Neuron (in vitro differentiated cells): ENCODE data around the gene CACHD1.

Experiments
- H2AFZ ChIP-seq: one replicate; pipeline ENCODE4 v1.6.1; 2013; ENCODE audit warnings: low read depth, mild to moderate bottlenecking, inconsistent platforms, low read length, moderate library complexity
- H3K27me3 ChIP-seq: one replicate; pipeline ENCODE4 v1.6.1; 2013; ENCODE audit warnings: low read length; ENCODE audit not compliant: insufficient read depth
- H3K36me3 ChIP-seq: one replicate; pipeline ENCODE4 v1.6.1; 2013; ENCODE audit warnings: low read length; ENCODE audit not compliant: insufficient read depth
- H3K4me1 ChIP-seq: one replicate; pipeline ENCODE4 v1.6.1; 2013; ENCODE audit warnings: low read length; ENCODE audit not compliant: insufficient read depth
- H3K4me3 ChIP-seq: 2 replicates; pipeline ENCODE4 v1.5.1; 2013; ENCODE audit warnings: mild to moderate bottlenecking, low read length, moderate library complexity
- H3K9me3 ChIP-seq: one replicate; pipeline ENCODE4 v1.6.1; 2013; ENCODE audit warnings: low read length

Gene CACHD1

DNA sequence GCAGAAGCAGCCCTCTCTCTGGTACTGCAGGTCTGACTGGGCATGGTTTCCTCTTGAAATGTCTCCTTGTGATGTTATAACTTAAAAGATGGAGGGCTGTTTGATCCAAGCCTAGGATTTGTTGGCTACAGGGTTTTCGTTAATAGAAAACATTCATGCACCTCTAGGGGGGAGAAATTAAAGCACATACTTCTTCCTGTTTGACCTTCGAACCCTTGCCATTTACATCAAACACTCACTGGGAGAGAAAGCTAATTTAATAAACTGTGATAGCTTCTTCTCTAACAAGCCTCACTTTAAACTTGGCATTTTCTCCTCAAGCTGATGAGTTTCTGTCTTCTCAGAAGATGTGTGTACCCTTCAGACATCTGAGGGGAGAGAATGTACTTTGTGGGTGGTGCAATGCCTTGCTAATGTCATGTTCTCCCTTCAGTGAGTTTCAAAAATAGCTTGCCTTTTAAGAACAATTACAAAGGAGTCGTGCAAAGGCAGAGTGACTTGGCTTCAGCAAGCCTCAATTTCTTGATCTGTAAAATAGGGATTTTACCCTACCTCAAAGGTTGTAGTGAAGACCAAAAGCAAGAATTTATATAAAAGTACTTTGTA, 20.4 kb downstream of the CACHD1 start:
- peaks cover 34% of the 10 kb centered on the region for H3K4me1 ChIP-seq
- peaks cover 4% of the 10 kb centered on the region for H3K9me3 ChIP-seq
- H2AFZ ChIP-seq, result no peak overlapping the region

DNA sequence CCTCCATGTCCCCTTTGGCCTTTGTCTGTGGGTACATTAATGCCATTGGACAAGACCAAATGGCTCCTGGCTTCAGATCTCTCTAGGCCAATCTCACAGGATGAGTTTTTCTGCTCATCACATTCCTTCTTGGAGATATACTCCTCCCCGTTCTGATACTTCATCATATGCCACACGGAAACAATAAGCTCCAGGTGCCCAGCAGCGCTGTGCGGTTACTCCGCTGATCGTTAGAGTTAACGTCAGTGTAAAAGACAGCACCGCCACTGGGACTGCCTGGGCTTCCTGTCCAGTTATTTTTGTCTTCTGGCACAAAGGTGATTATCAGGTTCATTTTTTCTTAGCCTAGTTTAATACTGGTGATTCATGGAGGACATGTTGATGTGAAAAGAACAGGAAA, 22.5 kb downstream of the CACHD1 start:
- H3K4me3 ChIP-seq, result no peak overlapping the region
- H3K9me3 ChIP-seq, result peaks cover 4% of the 10 kb centered on the region
- no peaks in the 10 kb centered on the region for H3K36me3 ChIP-seq
- H3K27me3 ChIP-seq, result no peaks in the 10 kb centered on the region
- no peak overlapping the region for H2AFZ ChIP-seq
- H3K4me1 ChIP-seq, result peaks cover 50% of the 10 kb centered on the region

More for the DNA sequence above, 20.4 kb downstream of the CACHD1 start:
- Histone ChIP-seq H3K27me3 (no peaks in the 10 kb centered on the region), H3K36me3 (no peaks in the 10 kb centered on the region), H3K4me3 (no peak overlapping the region)

DNA sequence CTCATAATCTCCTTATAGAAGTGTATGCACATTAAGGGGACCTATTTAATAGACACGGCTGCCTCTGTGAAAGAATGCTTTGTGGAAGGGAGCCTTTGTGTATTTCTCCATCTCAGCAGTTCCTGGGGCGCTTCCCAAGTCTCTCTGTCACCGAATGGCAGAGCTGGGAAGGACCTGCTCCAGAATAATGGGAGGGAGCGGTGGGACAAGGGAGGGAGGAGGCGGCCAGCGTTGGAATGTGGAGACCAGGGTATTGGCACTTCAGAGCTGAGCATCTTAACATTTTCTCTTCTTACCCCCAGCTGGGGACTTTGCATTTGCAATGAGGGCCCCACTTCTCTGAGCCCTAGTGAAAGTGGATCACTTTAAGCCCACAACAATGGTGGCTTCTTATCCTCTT, 23.9 kb downstream of the CACHD1 start:
- H3K27me3 ChIP-seq, result no peaks in the 10 kb centered on the region
- peaks cover 1% of the 10 kb centered on the region for H3K36me3 ChIP-seq
- H2AFZ ChIP-seq, result peak overlapping the region; percentile 27
- peaks cover 4% of the 10 kb centered on the region for H3K9me3 ChIP-seq
- H3K4me1 ChIP-seq, result peaks cover 52% of the 10 kb centered on the region
- peak overlapping the region; percentile 33 for H3K4me3 ChIP-seq

DNA sequence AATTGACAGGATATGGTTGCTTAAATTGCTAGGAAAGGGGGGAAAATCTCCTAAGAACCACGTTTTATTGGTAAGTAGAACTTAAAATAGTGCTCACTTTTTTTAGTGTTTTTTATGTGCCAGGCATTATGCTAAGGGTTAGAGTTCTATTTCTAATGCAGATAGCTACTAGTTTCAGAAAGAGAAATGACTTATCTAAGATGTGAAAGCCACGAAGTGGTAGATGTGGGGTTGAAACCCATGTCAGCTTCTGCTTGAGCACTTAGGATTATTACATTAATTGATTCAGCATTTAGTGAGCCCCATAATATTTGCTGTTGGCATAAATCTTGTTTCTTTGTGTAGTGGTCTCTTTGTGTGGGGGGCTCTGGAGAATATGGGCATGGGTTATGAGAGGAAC, 24.7 kb downstream of the CACHD1 start:
- peaks cover 4% of the 10 kb centered on the region for H3K9me3 ChIP-seq
- no peaks in the 10 kb centered on the region for H3K27me3 ChIP-seq
- H3K4me3 ChIP-seq, result no peak overlapping the region
- H3K36me3 ChIP-seq, result peaks cover 6% of the 10 kb centered on the region
- no peak overlapping the region for H2AFZ ChIP-seq
- peaks cover 48% of the 10 kb centered on the region for H3K4me1 ChIP-seq

DNA sequence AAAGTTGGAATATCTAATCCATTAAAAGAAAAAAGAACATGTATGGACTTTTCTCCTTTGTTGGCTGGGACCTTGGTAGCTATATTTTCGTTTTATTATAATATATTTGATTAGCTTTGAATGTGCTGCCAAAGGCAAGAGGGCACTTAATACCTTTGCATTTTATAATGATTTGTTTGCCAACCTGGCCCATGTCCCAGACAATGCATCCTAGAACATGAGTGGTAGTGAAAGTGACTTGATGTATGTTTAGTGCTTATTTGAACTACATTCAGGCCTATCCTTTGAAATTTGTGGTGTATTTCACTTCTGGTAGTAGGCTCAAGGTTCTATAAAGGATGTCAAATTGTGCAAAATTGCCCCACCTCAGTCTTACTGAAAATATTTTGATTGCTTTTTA, 25.9 kb downstream of the CACHD1 start:
- H3K9me3 ChIP-seq, result peaks cover 4% of the 10 kb centered on the region
- H3K36me3 ChIP-seq, result peaks cover 11% of the 10 kb centered on the region
- no peak overlapping the region for H2AFZ ChIP-seq
- H3K4me3 ChIP-seq, result no peak overlapping the region
- H3K4me1 ChIP-seq, result peaks cover 48% of the 10 kb centered on the region
- H3K27me3 ChIP-seq, result no peaks in the 10 kb centered on the region

DNA sequence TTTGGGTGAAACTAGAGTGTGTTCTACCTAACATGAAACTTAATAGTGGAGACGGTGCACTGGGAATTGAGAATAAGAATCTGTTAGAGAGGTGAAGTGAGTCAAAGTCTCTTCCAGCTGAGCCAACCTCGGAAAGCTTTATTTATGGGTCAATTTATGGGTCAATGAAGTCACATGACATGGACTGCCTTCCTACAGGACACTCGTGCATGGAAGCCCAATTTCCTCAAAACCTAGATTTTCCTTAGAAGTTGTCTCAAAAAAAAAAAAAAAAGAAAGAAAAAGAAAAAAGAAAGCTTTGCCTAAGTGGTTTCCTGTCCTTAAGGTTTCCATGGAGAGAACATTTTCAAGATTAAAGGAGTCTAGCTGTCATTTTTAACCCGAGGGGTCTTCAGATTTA, 26.7 kb downstream of the CACHD1 start:
- Histone ChIP-seq H3K27me3 (no peaks in the 10 kb centered on the region), H3K36me3 (peaks cover 11% of the 10 kb centered on the region), H3K4me1 (peaks cover 48% of the 10 kb centered on the region), H3K9me3 (no peaks in the 10 kb centered on the region), H3K4me3 (no peak overlapping the region), H2AFZ (no peak overlapping the region)

DNA sequence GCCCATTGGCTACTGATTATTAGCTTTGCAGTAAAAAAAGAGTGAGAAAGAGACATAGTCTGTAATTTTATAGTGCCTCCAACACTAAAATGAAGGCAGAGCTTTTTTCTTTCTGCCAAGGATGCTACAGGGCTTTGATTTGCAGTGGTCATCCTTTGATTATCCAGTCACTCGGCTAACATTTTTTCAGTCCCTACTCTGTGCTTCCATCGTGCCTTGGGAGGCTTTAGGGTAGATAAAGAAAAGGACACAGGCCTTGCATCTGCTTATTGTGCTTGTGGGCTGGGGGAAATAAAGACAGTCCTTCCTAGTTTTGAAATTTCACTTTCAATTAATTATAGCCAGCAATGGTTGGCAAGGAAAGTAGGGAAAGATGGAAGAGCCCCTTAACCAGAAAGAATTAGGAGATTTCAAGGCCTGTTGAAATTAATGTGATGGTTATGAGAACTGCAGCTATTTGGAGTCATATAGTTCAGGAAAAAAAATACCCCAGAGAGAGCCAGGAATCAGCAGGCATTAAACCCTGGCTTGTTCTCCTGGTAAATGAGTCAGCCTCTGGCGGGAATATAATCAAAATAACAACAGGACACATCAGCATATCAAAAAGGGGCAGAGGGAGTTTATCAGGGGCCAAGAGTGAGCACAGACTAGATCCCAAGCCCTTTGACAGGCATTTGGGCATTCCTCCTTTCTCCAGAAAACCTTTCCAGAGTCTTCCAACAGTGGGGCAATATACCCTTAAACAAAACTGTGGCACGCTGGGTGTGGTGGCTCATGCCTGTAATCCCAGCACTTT, 27.4 kb downstream of the CACHD1 start:
- Histone ChIP-seq H3K4me3 (no peak overlapping the region), H3K27me3 (no peaks in the 10 kb centered on the region), H3K36me3 (peaks cover 11% of the 10 kb centered on the region), H3K4me1 (peaks cover 50% of the 10 kb centered on the region), H2AFZ (no peak overlapping the region), H3K9me3 (no peaks in the 10 kb centered on the region)

GRCh38 chr1:64498325-64498724, 28.4 kb downstream of the CACHD1 start:
- Histone ChIP-seq H3K27me3 (no peaks in the 10 kb centered on the region), H3K36me3 (peaks cover 13% of the 10 kb centered on the region), H3K4me1 (peaks cover 50% of the 10 kb centered on the region), H3K4me3 (no peak overlapping the region), H2AFZ (no peak overlapping the region), H3K9me3 (no peaks in the 10 kb centered on the region)

GRCh38 chr1:64499011-64499410, 29.1 kb downstream of the CACHD1 start:
- H3K4me3 ChIP-seq, result no peak overlapping the region
- H2AFZ ChIP-seq, result no peak overlapping the region
- H3K36me3 ChIP-seq, result peaks cover 13% of the 10 kb centered on the region
- H3K4me1 ChIP-seq, result peaks cover 46% of the 10 kb centered on the region
- H3K27me3 ChIP-seq, result no peaks in the 10 kb centered on the region
- H3K9me3 ChIP-seq, result no peaks in the 10 kb centered on the region

- peaks cover 3% of the 10 kb centered on the region for H3K9me3 ChIP-seq
- H2AFZ ChIP-seq, result no peak overlapping the region
- H3K27me3 ChIP-seq, result no peaks in the 10 kb centered on the region
- peaks cover 36% of the 10 kb centered on the region for H3K4me1 ChIP-seq
- H3K4me3 ChIP-seq, result no peak overlapping the region
- H3K36me3 ChIP-seq, result peaks cover 16% of the 10 kb centered on the region
Measured at GRCh38 chr1:64499966-64500365, 30.0 kb downstream of the CACHD1 start.

DNA sequence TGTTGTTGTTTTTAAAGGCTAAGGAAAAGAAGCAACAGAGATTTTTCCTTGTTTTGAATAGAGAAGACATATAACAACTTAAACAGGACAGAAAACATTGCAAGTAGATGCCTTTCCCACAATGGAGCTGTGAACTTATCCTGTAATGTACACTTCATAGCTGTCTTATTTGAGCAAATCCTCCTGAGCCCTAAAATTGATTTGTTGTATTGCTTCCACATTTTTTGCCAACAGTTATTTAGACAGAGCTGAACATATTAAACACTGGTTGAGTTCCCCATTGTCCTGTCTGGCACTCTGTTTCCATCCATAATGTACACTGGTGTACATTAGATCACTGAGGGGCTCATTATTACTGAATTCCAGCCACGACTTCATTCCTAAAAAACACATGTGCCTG, 32.2 kb downstream of the CACHD1 start:
- H3K36me3 ChIP-seq, result peaks cover 21% of the 10 kb centered on the region
- H3K4me3 ChIP-seq, result no peak overlapping the region
- H3K27me3 ChIP-seq, result no peaks in the 10 kb centered on the region
- no peak overlapping the region for H2AFZ ChIP-seq
- H3K9me3 ChIP-seq, result peaks cover 3% of the 10 kb centered on the region
- peaks cover 23% of the 10 kb centered on the region for H3K4me1 ChIP-seq

- no peak overlapping the region for H3K4me3 ChIP-seq
- no peak overlapping the region for H2AFZ ChIP-seq
- H3K36me3 ChIP-seq, result peaks cover 21% of the 10 kb centered on the region
- H3K27me3 ChIP-seq, result no peaks in the 10 kb centered on the region
- peaks cover 3% of the 10 kb centered on the region for H3K9me3 ChIP-seq
- peaks cover 16% of the 10 kb centered on the region for H3K4me1 ChIP-seq
Measured at GRCh38 chr1:64502931-64503330, 33.0 kb downstream of the CACHD1 start.

DNA sequence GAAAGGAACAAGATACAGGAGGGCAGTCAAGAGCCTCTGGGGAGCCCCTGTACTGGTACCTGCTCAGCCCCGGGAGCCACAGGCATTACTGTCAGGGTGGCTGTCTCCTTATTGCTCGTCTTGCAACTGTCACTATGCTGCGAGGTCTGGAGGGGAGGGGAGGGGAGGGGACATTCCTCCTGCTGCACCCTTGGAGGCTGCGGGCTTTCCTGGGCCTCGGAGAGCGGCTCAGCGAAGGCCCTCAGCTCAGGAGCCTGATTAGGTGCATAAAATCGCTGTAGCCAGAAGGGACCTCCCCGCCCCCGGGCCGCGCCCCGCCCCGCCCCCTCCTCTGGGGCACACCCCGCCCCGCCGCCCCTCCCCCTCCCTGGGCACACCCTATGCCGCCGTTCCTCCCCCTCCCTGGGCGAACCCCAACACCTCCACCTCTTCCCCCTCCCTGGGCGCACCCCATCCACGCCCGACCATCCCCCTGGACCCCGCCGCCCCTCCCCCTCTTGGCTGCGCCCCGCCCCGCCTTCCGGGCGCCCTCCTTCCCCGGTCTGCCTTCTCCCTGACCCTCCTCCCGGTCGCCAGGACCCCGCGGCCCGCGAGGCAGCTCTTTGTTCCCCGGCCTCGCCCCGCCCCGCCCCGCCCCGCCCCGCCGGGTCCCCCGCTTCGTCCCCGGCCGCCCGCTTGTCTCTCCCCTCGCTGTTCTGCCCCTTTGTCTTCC, 35.5 kb downstream of the CACHD1 start:
- H2AFZ ChIP-seq, result no peak overlapping the region
- peaks cover 3% of the 10 kb centered on the region for H3K9me3 ChIP-seq
- no peak overlapping the region for H3K4me3 ChIP-seq
- peaks cover 25% of the 10 kb centered on the region for H3K4me1 ChIP-seq
- H3K36me3 ChIP-seq, result peaks cover 9% of the 10 kb centered on the region
- H3K27me3 ChIP-seq, result no peaks in the 10 kb centered on the region
